ENCODE data around the gene RALGDS.

Gene RALGDS

GRCh38 chr9:133134388-133135145 is 13.5 kb upstream of the RALGDS start:
- DNase-seq (ENCODE audit: low read depth in 3 of 3) = no peak

- peak; percentile 65 to 82 (median 81) for DNase-seq (ENCODE audit: low read depth in 3 of 3)
Measured at GRCh38 chr9:133133681-133134387, 12.8 kb upstream of the RALGDS start.

DNA sequence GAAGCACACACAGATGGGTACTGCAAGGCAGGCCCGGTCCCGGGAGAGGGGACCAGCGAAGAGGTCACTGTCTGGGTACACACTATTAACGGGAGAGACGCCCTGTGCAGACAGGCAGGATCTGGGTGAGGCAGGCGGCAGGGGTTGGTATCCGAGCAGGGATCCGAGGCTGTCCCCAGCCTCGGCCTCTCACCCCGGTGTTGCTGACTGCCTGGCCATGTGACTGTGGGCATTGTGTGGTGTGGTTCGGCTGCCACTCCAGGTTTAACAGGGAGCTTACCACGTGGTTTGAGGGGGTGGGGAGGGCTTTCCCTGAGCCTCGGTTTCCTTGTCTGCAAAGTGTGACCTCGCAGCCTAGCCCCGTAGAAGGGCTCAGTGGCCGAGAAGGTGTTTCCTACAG is 11.1 kb upstream of the RALGDS start:
- DNase-seq (ENCODE audit: low read depth in 3 of 3) = no peak

GRCh38 chr9:133131506-133131905 is 10.5 kb upstream of the RALGDS start:
- no peak for DNase-seq (ENCODE audit: low read depth in 3 of 3)

- no peak for DNase-seq (ENCODE audit: low read depth in 3 of 3)
Measured at GRCh38 chr9:133130685-133131244, 9.7 kb upstream of the RALGDS start.

DNA sequence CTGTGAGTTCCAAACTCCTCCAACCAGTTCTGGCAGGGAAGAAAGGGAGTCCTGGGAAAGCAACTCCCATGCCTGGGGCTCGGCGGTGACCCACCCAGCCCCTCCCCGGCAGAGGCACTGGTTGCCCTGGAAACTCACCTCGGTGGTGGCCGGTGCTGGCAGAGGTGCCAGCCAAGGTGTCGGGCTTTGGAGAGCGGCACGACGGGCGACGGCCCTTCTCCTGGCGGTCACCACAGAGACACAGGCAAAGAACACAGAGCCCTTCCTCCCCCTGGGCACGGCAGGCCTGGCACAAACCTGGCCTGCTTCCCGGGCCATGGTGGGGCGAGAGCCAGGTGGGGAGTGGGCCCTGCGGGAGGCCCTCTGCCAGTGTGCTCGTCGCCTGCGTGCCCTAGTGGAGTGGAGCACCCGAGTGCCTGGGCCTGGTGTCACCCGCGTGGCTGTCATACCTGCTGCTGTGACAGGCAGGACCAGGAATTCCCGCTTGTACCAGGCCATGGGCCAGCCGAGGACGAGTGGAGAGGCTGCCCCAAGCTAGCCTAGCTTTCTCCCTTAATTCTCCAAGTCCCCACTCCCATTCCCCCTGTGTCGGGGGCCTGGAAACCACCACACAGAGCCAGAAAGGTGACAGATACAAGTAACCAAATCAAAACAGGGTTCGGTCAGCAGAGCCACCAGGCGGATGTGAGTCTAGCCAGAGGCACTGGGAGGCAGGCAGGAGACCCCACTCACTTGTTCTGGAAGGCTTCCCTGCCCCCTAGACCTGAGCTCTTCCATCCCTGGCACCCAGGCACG is 8.2 kb upstream of the RALGDS start:
- DNase-seq (ENCODE audit: low read depth in 3 of 3) = no peak

DNA sequence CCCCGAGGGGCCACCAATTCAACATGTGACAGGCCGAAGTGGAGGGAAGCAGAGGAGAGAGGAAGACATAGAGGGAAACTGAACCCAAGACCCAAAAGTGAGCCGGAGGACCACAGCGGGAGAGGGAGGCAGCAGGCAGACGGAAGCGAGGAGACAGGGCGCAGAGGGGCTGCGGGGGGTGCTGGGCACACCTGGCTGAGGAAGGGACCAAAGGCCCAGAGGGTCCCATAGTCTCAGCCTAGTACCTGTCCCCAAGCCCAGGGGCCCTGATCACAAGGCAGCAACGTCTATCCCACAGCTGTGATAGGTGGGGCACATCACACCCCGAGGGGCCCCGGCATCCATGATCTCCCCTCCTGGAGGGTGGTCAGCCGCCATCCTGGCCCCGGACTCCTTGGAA is 7.1 kb upstream of the RALGDS start:
- no peak for DNase-seq (ENCODE audit: low read depth in 3 of 3)

- no peak for DNase-seq (ENCODE audit: low read depth in 3 of 3)
Measured at GRCh38 chr9:133127340-133127981, 6.4 kb upstream of the RALGDS start.

GRCh38 chr9:133126697-133127339 is 5.8 kb upstream of the RALGDS start:
- no peak for DNase-seq (ENCODE audit: low read depth in 3 of 3)

- no peak for DNase-seq (ENCODE audit: low read depth in 3 of 3)
Measured at GRCh38 chr9:133125941-133126696, 5.1 kb upstream of the RALGDS start.

- DNase-seq (ENCODE audit: low read depth in 3 of 3) = no peak
Measured at GRCh38 chr9:133124907-133125275, 3.9 kb upstream of the RALGDS start.

DNA sequence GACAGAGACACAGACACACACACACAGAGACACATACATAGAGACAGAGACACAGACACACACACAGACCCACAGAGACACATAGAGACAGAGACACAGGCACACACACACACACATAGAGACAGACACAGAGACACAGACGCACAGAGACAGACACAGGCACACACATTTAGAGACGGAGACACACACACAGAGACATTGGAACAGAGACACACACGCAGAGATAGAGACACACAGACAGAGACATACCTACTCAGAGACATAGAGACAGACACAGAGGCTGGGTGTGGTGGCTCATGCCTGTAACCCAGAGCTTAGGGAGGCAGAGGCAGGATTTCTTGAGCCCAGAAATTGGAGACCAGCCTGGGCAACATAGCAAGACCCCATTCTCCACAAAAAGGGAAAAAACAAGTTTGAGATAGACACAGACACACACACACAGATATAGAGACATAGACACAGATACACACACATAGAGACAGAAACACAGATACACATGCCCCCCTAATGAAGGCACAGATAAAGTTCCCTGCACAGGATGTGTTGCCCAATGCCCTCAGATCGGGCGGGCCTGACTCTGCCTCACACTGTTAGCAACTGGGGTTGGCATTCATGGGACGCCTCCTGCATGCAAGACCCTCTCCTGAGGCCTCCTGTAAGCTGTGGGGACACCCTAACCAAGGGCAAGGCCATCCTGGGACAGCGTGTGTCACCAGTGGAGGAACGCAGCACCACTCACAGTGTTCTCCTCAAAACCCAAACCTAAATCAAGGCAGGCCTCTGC is 3.3 kb upstream of the RALGDS start:
- DNase-seq (ENCODE audit: low read depth in 3 of 3) = no peak

GRCh38 chr9:133122935-133123611 is 2.0 kb upstream of the RALGDS start:
- no peak for DNase-seq (ENCODE audit: low read depth in 3 of 3)

DNA sequence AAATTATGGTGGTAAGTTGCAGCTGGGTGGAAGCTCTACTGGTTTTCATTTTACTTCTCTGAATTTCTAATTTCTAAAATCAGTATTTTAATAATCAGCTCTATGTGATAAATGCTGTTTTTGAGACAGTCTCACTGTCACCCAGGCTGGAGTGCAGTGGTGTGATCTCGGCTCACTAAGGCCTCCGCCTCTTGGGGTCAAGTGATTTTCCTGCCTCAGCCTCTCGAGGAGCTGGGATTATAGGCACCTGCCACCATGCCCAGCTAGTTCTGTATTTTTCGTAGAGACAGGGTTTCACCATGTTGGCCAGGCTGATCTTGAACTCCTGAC is 1.5 kb upstream of the RALGDS start:
- no peak for DNase-seq (ENCODE audit: low read depth in 3 of 3)

DNA sequence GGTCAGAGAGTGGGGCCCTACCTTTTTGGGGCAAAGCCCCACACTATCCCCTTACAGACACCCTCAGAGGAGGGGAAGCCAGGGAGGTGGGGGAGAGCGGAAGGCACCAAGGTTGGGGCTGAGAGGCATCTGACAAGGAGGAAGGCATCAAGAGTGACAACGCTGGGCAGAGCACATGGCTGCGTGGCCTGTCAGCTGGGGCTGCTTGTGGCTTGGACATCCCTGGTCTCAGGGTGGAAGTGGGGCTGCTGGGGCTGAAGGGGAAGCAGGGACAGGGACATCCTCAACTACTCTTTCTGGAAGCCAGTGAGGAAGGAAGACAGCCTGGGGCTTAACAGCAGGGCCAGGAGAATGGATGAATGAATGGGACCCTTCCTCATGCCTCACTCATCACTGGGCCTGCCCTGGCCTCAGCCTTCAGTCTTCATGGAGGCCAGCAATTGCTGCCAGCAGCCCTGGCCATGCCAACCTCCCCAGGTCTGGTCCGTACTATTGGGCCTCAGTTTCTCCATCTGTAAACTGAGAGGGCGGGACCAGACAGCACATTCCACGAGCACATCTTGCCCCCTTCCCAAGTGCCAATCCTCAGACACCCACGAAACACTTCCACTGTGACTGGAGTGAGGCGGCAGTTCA is 993 bp upstream of the RALGDS start:
- no peak for DNase-seq (ENCODE audit: low read depth in 3 of 3)

- no peak for DNase-seq (ENCODE audit: low read depth in 3 of 3)
Measured at GRCh38 chr9:133120501-133121197, 391 bp downstream of the RALGDS start.

- no peak for DNase-seq (ENCODE audit: low read depth in 3 of 3)
Measured at GRCh38 chr9:133119846-133120500, 1.1 kb downstream of the RALGDS start.
